Adipocyte (in vitro differentiated cells): ENCODE results near the gene STIM1.

ENCODE experiments used
- DNase-seq: peaks from one replicate; pipeline ENCODE4 v3.0.0-alpha.2; 2015; ENCODE audit warnings: low read depth
- H3K27me3 ChIP-seq: replicated peaks from 2 replicates; pipeline ENCODE4 v1.7.0; 2013; ENCODE audit warnings: mild to moderate bottlenecking, low read length, moderate library complexity; ENCODE audit not compliant: control insufficient read depth, insufficient read depth
- H3K36me3 ChIP-seq: 2 replicates; pipeline ENCODE4 v1.7.0; 2013; ENCODE audit warnings: low read length, mild to moderate bottlenecking, moderate library complexity; ENCODE audit not compliant: control insufficient read depth, insufficient read depth, severe bottlenecking
- H3K4me1 ChIP-seq: 2 replicates; pipeline ENCODE4 v1.7.0; 2013; ENCODE audit warnings: mild to moderate bottlenecking, low read length, moderate library complexity; ENCODE audit not compliant: control insufficient read depth, insufficient read depth
- H3K4me3 ChIP-seq: 2 replicates; pipeline ENCODE4 v1.7.0; 2013; ENCODE audit warnings: mild to moderate bottlenecking, low read length, moderate library complexity
- H3K9ac ChIP-seq: 2 replicates; pipeline ENCODE4 v1.7.0; 2013; ENCODE audit warnings: mild to moderate bottlenecking, low read length, moderate library complexity
- H3K9me3 ChIP-seq: 2 replicates; pipeline ENCODE4 v1.7.0; 2013; ENCODE audit warnings: mild to moderate bottlenecking, low read length, moderate library complexity; ENCODE audit not compliant: control insufficient read depth

STIM1 gene

GRCh38 chr11:3904228-3904627 lies 48.8 kb downstream of the STIM1 start:
- Histone ChIP-seq H3K36me3 (no peaks in the 10 kb centered on the region), H3K4me1 (peaks cover 59% of the 10 kb centered on the region), H3K27me3 (no peaks in the 10 kb centered on the region), H3K9ac (peak overlapping the region; percentile 79), H3K4me3 (no peak overlapping the region), H3K9me3 (no peaks in the 10 kb centered on the region)
- no peak for DNase-seq

GRCh38 chr11:3905080-3905953 lies 49.9 kb downstream of the STIM1 start:
- H3K4me1 ChIP-seq, result peaks cover 60% of the 10 kb centered on the region
- H3K9ac ChIP-seq, result peak overlapping the region; percentile 82
- H3K36me3 ChIP-seq, result no peaks in the 10 kb centered on the region
- no peaks in the 10 kb centered on the region for H3K27me3 ChIP-seq
- H3K4me3 ChIP-seq, result peak overlapping the region; percentile 51
- DNase-seq, result peak; percentile 67
- no peaks in the 10 kb centered on the region for H3K9me3 ChIP-seq

DNA sequence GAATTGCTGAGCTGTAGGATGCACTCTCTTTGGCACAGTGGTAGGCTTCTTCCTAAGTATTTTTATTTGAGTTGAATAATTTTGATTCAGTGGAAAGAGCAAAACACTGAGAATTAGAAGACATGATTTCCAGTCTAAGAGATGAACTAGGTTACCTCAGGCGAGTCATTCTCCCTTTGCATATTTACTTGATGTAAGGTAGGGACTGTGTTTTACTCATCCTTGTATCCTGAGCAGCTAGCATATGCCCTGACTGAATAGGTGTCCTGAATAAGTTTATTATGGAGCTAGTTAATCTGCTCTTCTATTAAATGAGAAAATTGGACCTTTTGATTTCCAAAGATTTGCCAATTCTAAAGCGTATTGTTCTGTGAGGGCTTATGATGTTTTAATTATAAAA lies 50.7 kb downstream of the STIM1 start:
- DNase-seq, result no peak
- peak overlapping the region; percentile 34 for H3K4me3 ChIP-seq
- H3K4me1 ChIP-seq, result peaks cover 60% of the 10 kb centered on the region
- peak overlapping the region; percentile 82 for H3K9ac ChIP-seq
- H3K27me3 ChIP-seq, result no peaks in the 10 kb centered on the region
- H3K36me3 ChIP-seq, result no peaks in the 10 kb centered on the region
- H3K9me3 ChIP-seq, result no peaks in the 10 kb centered on the region

DNA sequence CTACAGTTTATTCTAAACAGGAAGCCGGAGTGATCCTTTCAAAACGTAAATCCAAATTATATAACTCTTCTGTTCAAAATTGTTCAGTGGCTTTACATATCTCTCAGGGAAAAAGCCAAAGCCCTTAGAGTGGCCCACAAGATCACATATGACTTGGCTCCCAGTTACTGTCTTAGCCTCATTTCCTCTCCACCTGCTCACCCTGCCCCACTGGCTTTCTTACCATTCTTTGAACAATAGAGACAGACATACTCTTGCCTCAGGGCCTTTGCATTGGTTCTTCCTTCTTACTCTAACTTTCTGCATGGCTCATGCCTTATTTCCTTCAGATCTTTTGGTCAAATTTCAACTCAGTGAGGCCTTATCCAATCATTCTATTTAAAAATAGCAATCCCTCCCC lies 52.1 kb downstream of the STIM1 start:
- H3K4me3 ChIP-seq, result no peak overlapping the region
- peaks cover 60% of the 10 kb centered on the region for H3K4me1 ChIP-seq
- no peaks in the 10 kb centered on the region for H3K27me3 ChIP-seq
- no peaks in the 10 kb centered on the region for H3K36me3 ChIP-seq
- H3K9ac ChIP-seq, result no peak overlapping the region
- DNase-seq, result no peak
- no peaks in the 10 kb centered on the region for H3K9me3 ChIP-seq

GRCh38 chr11:3909901-3910300 lies 54.4 kb downstream of the STIM1 start:
- Histone ChIP-seq H3K9me3 (no peaks in the 10 kb centered on the region), H3K27me3 (no peaks in the 10 kb centered on the region), H3K4me1 (peaks cover 53% of the 10 kb centered on the region), H3K36me3 (no peaks in the 10 kb centered on the region), H3K9ac (no peak overlapping the region), H3K4me3 (no peak overlapping the region)
- no peak for DNase-seq

- Histone ChIP-seq H3K9me3 (no peaks in the 10 kb centered on the region), H3K27me3 (no peaks in the 10 kb centered on the region), H3K4me3 (no peak overlapping the region), H3K36me3 (no peaks in the 10 kb centered on the region), H3K9ac (no peak overlapping the region), H3K4me1 (peaks cover 43% of the 10 kb centered on the region)
- no peak for DNase-seq
Observed at GRCh38 chr11:3911908-3912505, 56.5 kb downstream of the STIM1 start.

DNA sequence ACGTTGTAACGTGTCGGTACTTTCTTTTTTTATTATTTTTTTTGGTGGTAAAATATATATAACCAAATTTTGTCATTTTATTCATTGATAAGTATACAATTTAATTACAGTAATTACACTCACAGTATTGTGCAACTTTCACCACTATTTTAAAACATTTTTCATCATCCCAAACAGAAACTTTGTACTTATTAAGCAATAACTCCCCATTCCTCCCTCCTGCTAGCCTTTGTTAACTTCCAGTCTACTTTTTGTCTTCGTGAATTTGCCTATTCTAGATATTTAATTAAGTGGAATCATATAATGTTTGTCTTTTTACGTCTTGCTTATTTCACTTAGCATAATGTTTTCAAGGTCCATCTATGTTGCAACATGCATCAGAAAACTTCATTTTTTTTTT lies 58.5 kb downstream of the STIM1 start:
- no peaks in the 10 kb centered on the region for H3K9me3 ChIP-seq
- no peaks in the 10 kb centered on the region for H3K27me3 ChIP-seq
- no peak overlapping the region for H3K9ac ChIP-seq
- peak; percentile 41 for DNase-seq
- no peaks in the 10 kb centered on the region for H3K36me3 ChIP-seq
- peak overlapping the region; percentile 0 for H3K4me3 ChIP-seq
- peaks cover 29% of the 10 kb centered on the region for H3K4me1 ChIP-seq

- no peaks in the 10 kb centered on the region for H3K36me3 ChIP-seq
- H3K9ac ChIP-seq, result no peak overlapping the region
- H3K27me3 ChIP-seq, result no peaks in the 10 kb centered on the region
- peak; percentile 21 for DNase-seq
- H3K9me3 ChIP-seq, result no peaks in the 10 kb centered on the region
- peak overlapping the region; percentile 26 for H3K4me3 ChIP-seq
- H3K4me1 ChIP-seq, result peaks cover 30% of the 10 kb centered on the region
Observed at GRCh38 chr11:3914805-3915204, 59.3 kb downstream of the STIM1 start.

DNA sequence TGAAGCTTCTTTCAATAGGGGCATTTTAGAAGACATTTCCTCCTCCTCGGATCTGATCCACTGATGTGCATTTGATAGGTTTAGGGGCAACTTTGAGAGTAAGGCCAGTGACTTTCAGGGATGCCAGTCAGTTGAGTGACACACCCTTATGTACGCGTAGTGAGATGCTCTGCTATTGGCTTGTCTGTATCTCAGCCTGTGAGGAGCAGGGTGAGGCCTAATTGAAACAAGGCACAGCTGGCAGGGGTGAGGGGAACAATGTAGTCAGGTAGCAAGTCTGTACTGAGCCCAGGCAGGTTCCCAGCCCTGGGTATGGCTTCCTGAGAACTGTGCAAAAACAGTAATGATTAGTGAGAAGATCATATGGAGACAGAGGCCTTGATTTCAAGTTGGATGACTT lies 61.5 kb downstream of the STIM1 start:
- no peak overlapping the region for H3K9ac ChIP-seq
- H3K4me3 ChIP-seq, result no peak overlapping the region
- no peak for DNase-seq
- H3K27me3 ChIP-seq, result no peaks in the 10 kb centered on the region
- no peaks in the 10 kb centered on the region for H3K9me3 ChIP-seq
- no peaks in the 10 kb centered on the region for H3K36me3 ChIP-seq
- H3K4me1 ChIP-seq, result peaks cover 36% of the 10 kb centered on the region

DNA sequence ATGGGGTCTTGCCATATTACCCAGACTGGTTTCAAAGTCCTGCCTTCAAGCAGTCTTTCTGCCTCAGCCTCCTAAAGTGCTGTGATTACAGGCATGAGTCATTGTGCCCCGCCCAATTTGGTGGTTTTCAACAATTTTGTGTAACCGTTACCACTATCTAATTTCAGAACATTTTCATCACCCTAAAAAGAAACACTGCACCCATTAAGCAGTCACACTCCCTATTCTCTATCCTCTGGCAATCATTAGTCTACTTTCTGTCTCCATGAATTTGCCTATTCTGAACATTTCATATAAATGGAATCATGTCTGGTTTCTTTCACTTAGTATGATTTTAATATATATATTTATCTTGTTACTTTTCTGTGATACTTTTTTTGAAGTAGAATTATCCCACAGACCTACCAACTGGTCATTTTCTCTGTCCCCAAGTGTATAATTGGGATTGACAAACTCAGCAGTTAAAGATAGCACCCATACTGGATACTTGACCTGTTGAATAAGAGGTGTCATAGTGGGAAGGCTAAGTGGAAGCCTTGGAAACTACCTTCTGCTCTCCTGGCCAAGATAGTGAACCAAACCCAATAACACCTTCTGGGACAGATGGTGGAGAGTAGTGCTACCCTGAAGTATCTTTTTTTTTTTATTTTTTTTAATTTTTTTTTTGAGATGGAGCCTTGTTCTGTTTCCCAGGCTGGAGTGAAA lies 64.8 kb downstream of the STIM1 start:
- H3K4me1 ChIP-seq, result peaks cover 17% of the 10 kb centered on the region
- H3K9me3 ChIP-seq, result no peaks in the 10 kb centered on the region
- H3K9ac ChIP-seq, result peak overlapping the region; percentile 67
- H3K36me3 ChIP-seq, result no peaks in the 10 kb centered on the region
- DNase-seq, result peak; percentile 86
- peak overlapping the region; percentile 36 for H3K4me3 ChIP-seq
- H3K27me3 ChIP-seq, result no peaks in the 10 kb centered on the region

DNA sequence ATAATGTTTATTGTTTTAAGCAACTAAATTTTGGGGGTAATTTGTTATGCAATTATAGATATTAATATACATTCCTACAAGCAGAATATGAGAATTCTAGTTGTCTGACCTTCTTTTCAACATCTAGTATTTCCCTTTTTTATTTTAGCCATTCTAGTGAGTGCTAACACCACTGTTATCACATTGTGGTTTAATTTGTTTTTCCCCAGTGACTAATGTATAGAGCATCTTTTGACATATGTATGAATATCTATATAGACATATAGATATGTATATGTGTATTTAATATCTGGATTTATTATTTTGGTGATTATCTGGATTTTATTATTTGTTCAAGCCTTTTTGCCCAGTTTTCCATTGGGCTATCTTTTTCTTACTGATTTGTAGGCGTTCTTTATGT lies 66.6 kb downstream of the STIM1 start:
- H3K4me1 ChIP-seq, result peaks cover 23% of the 10 kb centered on the region
- H3K4me3 ChIP-seq, result no peak overlapping the region
- DNase-seq, result no peak

More for the DNA sequence above, 66.6 kb downstream of the STIM1 start:
- Histone ChIP-seq H3K27me3 (no peaks in the 10 kb centered on the region), H3K9me3 (no peaks in the 10 kb centered on the region), H3K9ac (no peak overlapping the region), H3K36me3 (no peaks in the 10 kb centered on the region)
